ENCODE data around the gene MECR. TPM values are rescaled to one million over a fixed set of nuclear protein-coding genes. Genes with fewer than 3 reads are reported as not detected.

MECR gene
- total and polyA plus RNA-seq, 10 of the 15 experiments (the other 5 are each of a cell fraction or from before 2014, with no cell fraction given), result 7.6 to 66.3 (median 38.7) TPM

DNA sequence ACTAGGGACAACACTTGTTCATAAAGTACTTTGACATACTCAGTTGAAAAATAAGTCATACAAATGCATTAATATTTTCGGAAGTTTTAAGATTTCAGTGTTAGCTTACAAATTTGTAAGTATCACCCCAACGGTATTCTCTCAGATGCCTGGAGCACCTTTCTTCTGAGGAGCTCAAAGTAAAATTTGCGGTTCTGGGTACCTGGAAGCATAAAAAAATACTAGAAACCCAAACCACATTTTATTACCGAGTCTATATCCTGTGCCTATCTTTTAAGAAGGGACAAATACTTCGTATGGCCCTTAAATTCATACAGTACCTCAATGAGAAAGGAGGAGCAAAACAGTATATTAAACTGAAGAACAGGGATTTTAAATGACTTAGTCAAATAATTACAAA lies 59.2 kb downstream of the MECR start:
- ATAC-seq, result no peak; the same call in 2 of the 3 replicates
- Histone ChIP-seq H3K27ac (ENCODE audit: control insufficient read depth, insufficient read depth) (no peak overlapping the region), H3K4me2 (ENCODE audit: control insufficient read depth, insufficient read depth) (peak overlapping the region; percentile 35), H3K4me3 (peak overlapping the region; percentile 20; the same call in 1 of the 2 replicates), H3K36me3 (ENCODE audit: control insufficient read depth in 2 of 2, insufficient read depth in 2 of 2, low read length in 1 of 2) (peaks cover 3 to 29% of the 10 kb centered on the region in 2 experiments), H3K79me2 (ENCODE audit: control insufficient read depth, insufficient read depth, low read length) (peaks cover 85% of the 10 kb centered on the region), H3K4me1 (ENCODE audit: control insufficient read depth, insufficient read depth, low read length) (peaks cover 5% of the 10 kb centered on the region; the same call in 1 of the 2 replicates), H2AFZ (ENCODE audit: control insufficient read depth, low read depth, low read length) (no peak overlapping the region), H3K27me3 (replicated peaks in 1 of 2; ENCODE audit: control insufficient read depth in 2 of 2, insufficient read depth in 2 of 2, low read length in 1 of 2) (no peaks in the 10 kb centered on the region), H3K9me3 (replicated peaks; ENCODE audit: control insufficient read depth, insufficient read depth, low read length) (no peaks in the 10 kb centered on the region; the same call in 1 of the 3 replicates), H4K20me1 (ENCODE audit: control insufficient read depth, insufficient read depth) (peaks cover 4% of the 10 kb centered on the region; the same call in 1 of the 2 replicates), H3K9ac (ENCODE audit: control insufficient read depth, insufficient read depth, low read length) (no peak overlapping the region)
- no peak for FAIRE-seq
- BruUV-seq (replicated peaks), result TSS peak; percentile 5
- intact Hi-C loops (cut with micrococcal nuclease; ENCODE audit: unreplicated experiment) (no loop called here), in situ Hi-C loops (cut with MboI) (no loop called here)
- no peak for DNase-seq (ENCODE audit: low read depth, low spot score)
- WGBS (ENCODE audit: insufficient coverage, insufficient replicate concordance, low lambda C conversion rate, missing lambda C conversion rate), result 40% methylated on average over 5 of the region's 5 CpGs
- POLR2A ChIA-PET, result interaction anchor here (0.6 to 4.7 kb wide), 2 partner anchors 9 to 31 kb away, joined by 3 to 50 read pairs; partner anchors contain the start of gene SRSF4
- SMC1A ChIA-PET (ENCODE audit: uncharacterized antibody, unreplicated experiment), result interaction anchor here (1.3 to 3.7 kb wide), 4 partner anchors 10 to 31 kb away, joined by 4 to 27 read pairs (median 8); partner anchors contain the start of gene SRSF4
- TF ChIP-seq SMARCA5 (IDR thresholded peaks at IDR 0.05) (no peak), SUPT20H (IDR thresholded peaks at IDR 0.05; ENCODE audit: borderline replicate concordance, control insufficient read depth, low read depth, low read length) (no peak), ZBED1 (IDR thresholded peaks at IDR 0.05; ENCODE audit: borderline replicate concordance) (no peak), TCF3 (IDR thresholded peaks at IDR 0.05; ENCODE audit: borderline replicate concordance, insufficient read depth, low read depth, low read length) (no peak)
- CTCF ChIA-PET, result interaction anchor here (0.7 to 2.5 kb wide), 6 partner anchors 9 to 69 kb away, joined by 3 to 17 read pairs (median 4); partner anchors contain the start of genes MECR and SRSF4
- RAD21 ChIA-PET (ENCODE audit: unreplicated experiment), result interaction anchor here (1.5 to 3.0 kb wide), 2 partner anchors 10 to 31 kb away, joined by 5 to 22 read pairs; partner anchors contain the start of gene SRSF4

GRCh38 chr1:29171089-29171488 lies 59.6 kb downstream of the MECR start:
- intact Hi-C loops (cut with micrococcal nuclease; ENCODE audit: unreplicated experiment), result no loop called here
- Histone ChIP-seq H3K27ac (ENCODE audit: control insufficient read depth, insufficient read depth) (no peak overlapping the region; the same call in 1 of the 2 replicates), H3K4me2 (ENCODE audit: control insufficient read depth, insufficient read depth) (peak overlapping the region; percentile 35; the same call in 1 of the 2 replicates), H3K4me3 (peak overlapping the region; percentile 20; the same call in 1 of the 2 replicates), H3K9me3 (replicated peaks; ENCODE audit: control insufficient read depth, insufficient read depth, low read length) (no peaks in the 10 kb centered on the region; the same call in 2 of the 3 replicates), H4K20me1 (ENCODE audit: control insufficient read depth, insufficient read depth) (peaks cover 4% of the 10 kb centered on the region; the same call in 1 of the 2 replicates), H3K36me3 (ENCODE audit: control insufficient read depth in 2 of 2, insufficient read depth in 2 of 2, low read length in 1 of 2) (peaks cover 7 to 33% of the 10 kb centered on the region in 2 experiments), H3K27me3 (replicated peaks in 1 of 2; ENCODE audit: control insufficient read depth in 2 of 2, insufficient read depth in 2 of 2, low read length in 1 of 2) (no peaks in the 10 kb centered on the region), H3K9ac (ENCODE audit: control insufficient read depth, insufficient read depth, low read length) (no peak overlapping the region), H3K79me2 (ENCODE audit: control insufficient read depth, insufficient read depth, low read length) (peaks cover 84% of the 10 kb centered on the region), H3K4me1 (ENCODE audit: control insufficient read depth, insufficient read depth, low read length) (peaks cover 5% of the 10 kb centered on the region; the same call in 1 of the 2 replicates), H2AFZ (ENCODE audit: control insufficient read depth, low read depth, low read length) (no peak overlapping the region)
- RAD21 ChIA-PET (ENCODE audit: unreplicated experiment), result interaction anchor here (1.5 to 3.0 kb wide), 2 partner anchors 10 to 31 kb away, joined by 5 to 22 read pairs; partner anchors contain the start of gene SRSF4
- no TSS peak for BruUV-seq (replicated peaks)
- POLR2A ChIA-PET, result interaction anchor here (0.6 to 4.7 kb wide), 2 partner anchors 10 to 31 kb away, joined by 3 to 50 read pairs; partner anchors contain the start of gene SRSF4
- 23% methylated on average over 3 of the region's 3 CpGs for WGBS (ENCODE audit: insufficient coverage, insufficient replicate concordance, low lambda C conversion rate, missing lambda C conversion rate)
- no peak for TF ChIP-seq GABPA (IDR thresholded peaks at IDR 0.05; ENCODE audit: low read depth)
- TF ChIP-seq MEF2B (IDR thresholded peaks at IDR 0.05; ENCODE audit: partially characterized antibody, poor library complexity, severe bottlenecking), result peak; percentile 53
- DNase-seq (ENCODE audit: low read depth, low spot score), result peak; percentile 20
- CTCF ChIA-PET, result interaction anchor here (0.6 to 2.5 kb wide), 7 partner anchors 9 to 68 kb away, joined by 3 to 17 read pairs (median 3); partner anchors contain the start of genes MECR and SRSF4
- peak; percentile 59 for FAIRE-seq
- SMC1A ChIA-PET (ENCODE audit: uncharacterized antibody, unreplicated experiment), result interaction anchor here (0.7 to 3.7 kb wide), 7 partner anchors 10 to 57 kb away, joined by 3 to 27 read pairs (median 4); partner anchors contain the start of gene SRSF4
- in situ Hi-C loops (cut with MboI), result no loop called here
- peak; percentile 64 for ATAC-seq
